ENCODE measurements around the gene ANGPT4.

GRCh38 chr20:877814-878213 lies 38.3 kb downstream of the ANGPT4 start:
- TF ChIP-seq, protein P1, sequence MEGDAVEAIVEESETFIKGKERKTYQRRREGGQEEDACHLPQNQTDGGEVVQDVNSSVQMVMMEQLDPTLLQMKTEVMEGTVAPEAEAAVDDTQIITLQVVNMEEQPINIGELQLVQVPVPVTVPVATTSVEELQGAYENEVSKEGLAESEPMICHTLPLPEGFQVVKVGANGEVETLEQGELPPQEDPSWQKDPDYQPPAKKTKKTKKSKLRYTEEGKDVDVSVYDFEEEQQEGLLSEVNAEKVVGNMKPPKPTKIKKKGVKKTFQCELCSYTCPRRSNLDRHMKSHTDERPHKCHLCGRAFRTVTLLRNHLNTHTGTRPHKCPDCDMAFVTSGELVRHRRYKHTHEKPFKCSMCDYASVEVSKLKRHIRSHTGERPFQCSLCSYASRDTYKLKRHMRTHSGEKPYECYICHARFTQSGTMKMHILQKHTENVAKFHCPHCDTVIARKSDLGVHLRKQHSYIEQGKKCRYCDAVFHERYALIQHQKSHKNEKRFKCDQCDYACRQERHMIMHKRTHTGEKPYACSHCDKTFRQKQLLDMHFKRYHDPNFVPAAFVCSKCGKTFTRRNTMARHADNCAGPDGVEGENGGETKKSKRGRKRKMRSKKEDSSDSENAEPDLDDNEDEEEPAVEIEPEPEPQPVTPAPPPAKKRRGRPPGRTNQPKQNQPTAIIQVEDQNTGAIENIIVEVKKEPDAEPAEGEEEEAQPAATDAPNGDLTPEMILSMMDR (IDR thresholded peaks at IDR 0.05), result no peak
- TF ChIP-seq EP300 (IDR thresholded peaks at IDR 0.05) (no peak), POLR2AphosphoS5 (IDR thresholded peaks at IDR 0.05) (no peak), POLR2A (IDR thresholded peaks at IDR 0.05) (no peak)

Data from suprapubic skin (tissue), 4 donors.